GM12878 (cell line): ENCODE results near the gene TDRD7. TPM values are rescaled to one million over a fixed set of nuclear protein-coding genes. Genes with fewer than 3 reads are reported as not detected.

Experiments
- ATAC-seq: fragments of 200-7000 bp; cut with Tn5 transposase; 3 replicates; pipeline ENCODE4 v1.9.1; 2020; ENCODE audit warnings: mild to moderate bottlenecking, moderate library complexity
- BruUV-seq: library from RNA; stranded (reverse); fragments of 400-500 nt; replicated peaks from 2 replicates; lab custom pipeline; 2021; lab: Mats Ljungman, UMichigan
- CTCF ChIA-PET: fragments of 300-600 bp; sonication (Branson Sonifier 250); formaldehyde crosslinking; extraction: SDS; loops from one replicate; lab custom pipeline; 2021; ENCODE audit warnings: inconsistent platforms; lab: Yijun Ruan, JAX
- POLR2A ChIA-PET: fragments of 350-600 bp; formaldehyde crosslinking; extraction: SDS; loops from one replicate; lab custom pipeline; 2021; ENCODE audit warnings: inconsistent platforms; lab: Charles Lee
- RAD21 ChIA-PET: fragments of 300-600 bp; sonication (Branson Sonifier 250); formaldehyde crosslinking; loops from one replicate; lab custom pipeline; 2023; ENCODE audit warnings: antibody characterized with exemption; ENCODE audit not compliant: unreplicated experiment; lab: Charles Lee
- SMC1A ChIA-PET: fragments of 300-600 bp; sonication (Branson Sonifier 250); formaldehyde crosslinking; loops from one replicate; lab custom pipeline; 2023; ENCODE audit not compliant: unreplicated experiment, uncharacterized antibody; lab: Charles Lee
- DNase-seq: peaks from one replicate; pipeline ENCODE4 v3.0.0-alpha.2; 2011; ENCODE audit warnings: low read depth, low spot score
- FAIRE-seq: peaks from 3 replicates; lab custom pipeline; 2011; peaks lifted over from hg19 to GRCh38; lab: Jason Lieb, UNC
- H2AFZ ChIP-seq: 2 replicates; pipeline ENCODE4 v1.6.0; 2011; ENCODE audit warnings: low read depth, low read length, control low read depth; ENCODE audit not compliant: control insufficient read depth
- H3K27ac ChIP-seq: 2 replicates; pipeline ENCODE4 v1.5.1; 2011; ENCODE audit warnings: control low read depth; ENCODE audit not compliant: control insufficient read depth, insufficient read depth
- H3K27me3 ChIP-seq, 2 experiments: replicated peaks in 1 of 2; 2 replicates each; pipeline versions ENCODE4 v1.6.0 to v1.6.1; 2011; ENCODE audit warnings: low read length in 1 of 2; ENCODE audit not compliant: control insufficient read depth in 2 of 2, insufficient read depth in 2 of 2
- H3K36me3 ChIP-seq, 2 experiments: 2 replicates each; pipeline ENCODE4 v1.5.1; 2011; ENCODE audit warnings: low read length in 1 of 2; ENCODE audit not compliant: control insufficient read depth in 2 of 2, insufficient read depth in 2 of 2
- H3K4me1 ChIP-seq: 2 replicates; pipeline ENCODE4 v1.6.1; 2011; ENCODE audit warnings: mild to moderate bottlenecking, low read length, moderate library complexity, mixed read lengths; ENCODE audit not compliant: control insufficient read depth, insufficient read depth
- H3K4me2 ChIP-seq: 2 replicates; pipeline ENCODE4 v1.6.0; 2011; ENCODE audit warnings: control low read depth; ENCODE audit not compliant: control insufficient read depth, insufficient read depth
- H3K4me3 ChIP-seq: fragments of 200-600 bp; sonication (generic); 2 replicates; pipeline ENCODE4 v1.5.1; 2016
- H3K79me2 ChIP-seq: 2 replicates; pipeline ENCODE4 v1.6.0; 2011; ENCODE audit warnings: low read length; ENCODE audit not compliant: control insufficient read depth, insufficient read depth
- H3K9ac ChIP-seq: 2 replicates; pipeline ENCODE4 v1.8.0; 2011; ENCODE audit warnings: low read length, control low read depth, mixed read lengths; ENCODE audit not compliant: control insufficient read depth, insufficient read depth
- H3K9me3 ChIP-seq: replicated peaks from 3 replicates; pipeline ENCODE4 v1.5.1; 2011; ENCODE audit warnings: mild to moderate bottlenecking, low read length; ENCODE audit not compliant: control insufficient read depth, insufficient read depth
- H4K20me1 ChIP-seq: 2 replicates; pipeline ENCODE4 v1.6.0; 2011; ENCODE audit not compliant: control insufficient read depth, insufficient read depth
- BCL11A ChIP-seq: IDR thresholded peaks from 2 replicates; pipeline ENCODE4 v1.6.1; 2011; ENCODE audit warnings: low read depth, low read length
- CREB1 ChIP-seq: IDR thresholded peaks from 2 replicates; pipeline ENCODE4 v1.6.1; 2012; ENCODE audit warnings: low read depth, mild to moderate bottlenecking, inconsistent platforms
- LARP7 ChIP-seq: fragments of 450-650 bp; IDR thresholded peaks from 2 replicates; pipeline ENCODE4 v1.6.1; 2017; ENCODE audit warnings: mild to moderate bottlenecking
- PML ChIP-seq: IDR thresholded peaks from 2 replicates; pipeline ENCODE4 v1.6.1; 2012; ENCODE audit warnings: low read length, inconsistent platforms
- WGBS: methylation state at CpG from one replicate; pipeline ENCODE4 v1.1.6; 2016; ENCODE audit warnings: low lambda C conversion rate; ENCODE audit not compliant: insufficient replicate concordance, insufficient coverage; ENCODE audit errors: missing lambda C conversion rate; 5-methylcytosine and 5-hydroxymethylcytosine counted together
- in situ Hi-C: fragments of 300-500 bp; cut with MboI; formaldehyde crosslinking; loops from 9 replicates; pipeline ENCODE4 v1.14.3; 2018; ENCODE audit warnings: mixed read lengths
- intact Hi-C: fragments of 100-400 bp; cut with micrococcal nuclease; formaldehyde crosslinking; loops from one replicate; pipeline ENCODE4 v1.14.2; 2022; ENCODE audit not compliant: unreplicated experiment
- polyA plus RNA-seq, 11 experiments: library from polyadenylated mRNA; depleted of rRNA in 4 of 11; unstranded in 6 of 11; stranded (reverse) in 5 of 11; fragments of >200 nt; fragmentation: Nextera tagmentation in 4 of 11; fragmentation: Illumina TruSeq in 1 of 11; extraction: Ambion mirVana in 4 of 11; extraction: Trizol in 1 of 11; gene quantifications; 1 replicate in 1 of 11; 2 replicates in 10 of 11; pipeline versions ENCODE4 v1.2.1 to v1.2.3, GENCODE V29; 2011 to 2016; ENCODE audit warnings: inconsistent platforms in 2 of 11, missing spikeins in 2 of 11, low read depth in 1 of 11
- total RNA-seq, 4 experiments: library from RNA; depleted of rRNA in 3 of 4; stranded (reverse); fragments of >200 nt in 3 of 4; fragmentation: Illumina TruSeq in 1 of 4; extraction: Trizol in 1 of 4; gene quantifications; 2 replicates each; pipeline versions ENCODE4 v1.2.1 to v1.2.3, GENCODE V29; 2013 to 2021
- TF ChIP-seq, protein P1 (sequence below): IDR thresholded peaks from 2 replicates; pipeline ENCODE4 v1.6.1; 2011; ENCODE audit warnings: borderline replicate concordance, low read depth, mild to moderate bottlenecking, moderate library complexity, low read length; ENCODE audit not compliant: insufficient read depth, poor library complexity, severe bottlenecking
- TF ChIP-seq, protein P2 (sequence below): fragments of 450-650 bp; IDR thresholded peaks from 2 replicates; pipeline ENCODE4 v1.6.1; 2017; ENCODE audit warnings: mild to moderate bottlenecking, moderate library complexity
- TF ChIP-seq, protein P3 (sequence below): IDR thresholded peaks from 2 replicates; pipeline ENCODE4 v1.6.1; 2012; ENCODE audit warnings: low read depth, low read length, improper control_type of control experiment

Gene TDRD7
- total and polyA plus RNA-seq, 10 of the 15 experiments (the other 5 are each of a cell fraction or from before 2014, with no cell fraction given), result 5.7 to 26.4 (median 16.2) TPM

DNA sequence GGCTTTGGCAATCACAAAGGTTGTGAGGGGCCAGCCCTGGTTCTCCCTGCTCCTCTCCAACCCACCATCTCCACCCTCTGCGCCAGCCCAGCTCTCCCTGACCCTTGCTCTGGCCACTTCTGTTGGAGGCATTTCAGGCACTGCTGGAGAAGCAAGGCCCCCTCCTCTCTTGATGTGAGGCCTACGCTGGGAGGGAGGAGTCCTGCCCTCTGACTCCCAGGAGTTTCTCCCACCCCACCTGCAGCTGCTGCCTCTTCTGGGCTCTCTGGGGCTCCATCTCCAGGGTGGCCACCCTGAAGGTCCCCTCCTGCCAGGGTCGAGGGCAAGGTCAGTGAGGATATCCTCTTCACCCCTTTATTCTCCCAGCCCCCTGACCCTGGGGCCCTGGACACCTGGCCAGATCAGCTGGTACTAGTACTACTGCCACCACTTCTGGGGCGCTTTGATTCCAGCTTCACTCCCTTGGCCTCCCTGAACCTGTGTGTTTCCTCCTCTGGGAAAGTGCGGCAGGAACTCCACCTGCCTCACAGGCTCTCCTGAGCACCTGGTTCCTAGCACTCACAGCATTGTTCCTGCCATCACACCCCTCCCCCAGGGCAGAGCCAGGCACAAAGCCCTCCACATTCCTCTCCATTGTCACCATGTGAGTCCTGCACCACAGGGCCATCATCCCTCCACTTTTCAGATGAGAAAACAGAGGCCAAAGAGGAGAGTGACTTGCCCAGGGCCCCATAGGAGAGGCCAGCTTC, 23.8 kb upstream of the TDRD7 start:
- CTCF ChIA-PET, result interaction anchor here (0.6 to 7.1 kb wide), 18 partner anchors 9 to 531 kb away, joined by 3 to 157 read pairs (median 8); partner anchors contain the start of gene TDRD7
- in situ Hi-C loops (no loop called here), intact Hi-C loops (loop anchor here (1.0 to 2.0 kb wide), 3 partner anchors 11 to 227 kb away; no protein-coding TSS in a partner anchor)
- Histone ChIP-seq H2AFZ (peak overlapping the region; percentile 5; the same call in 1 of the 2 replicates), H3K9me3 (no peaks in the 10 kb centered on the region), H3K4me3 (no peak overlapping the region), H3K36me3 (no peaks in the 10 kb centered on the region), H3K79me2 (no peaks in the 10 kb centered on the region), H4K20me1 (no peaks in the 10 kb centered on the region), H3K4me1 (peaks cover 43% of the 10 kb centered on the region), H3K9ac (peak overlapping the region; percentile 19; the same call in 1 of the 2 replicates), H3K27ac (peak overlapping the region; percentile 50), H3K27me3 (no peaks in the 10 kb centered on the region), H3K4me2 (peak overlapping the region; percentile 75)
- DNase-seq (no peak), FAIRE-seq (no peak), ATAC-seq (no peak; the same call in 2 of the 3 replicates)
- no TSS peak for BruUV-seq
- 55% methylated on average over 5 of the region's 5 CpGs for WGBS
- TF ChIP-seq LARP7, result no peak
- TF ChIP-seq BCL11A, result no peak
- no peak for TF ChIP-seq CREB1
- TF ChIP-seq, protein P1, sequence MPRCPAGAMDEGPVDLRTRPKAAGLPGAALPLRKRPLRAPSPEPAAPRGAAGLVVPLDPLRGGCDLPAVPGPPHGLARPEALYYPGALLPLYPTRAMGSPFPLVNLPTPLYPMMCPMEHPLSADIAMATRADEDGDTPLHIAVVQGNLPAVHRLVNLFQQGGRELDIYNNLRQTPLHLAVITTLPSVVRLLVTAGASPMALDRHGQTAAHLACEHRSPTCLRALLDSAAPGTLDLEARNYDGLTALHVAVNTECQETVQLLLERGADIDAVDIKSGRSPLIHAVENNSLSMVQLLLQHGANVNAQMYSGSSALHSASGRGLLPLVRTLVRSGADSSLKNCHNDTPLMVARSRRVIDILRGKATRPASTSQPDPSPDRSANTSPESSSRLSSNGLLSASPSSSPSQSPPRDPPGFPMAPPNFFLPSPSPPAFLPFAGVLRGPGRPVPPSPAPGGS, result no peak
- TF ChIP-seq PML, result no peak
- TF ChIP-seq, protein P2, sequence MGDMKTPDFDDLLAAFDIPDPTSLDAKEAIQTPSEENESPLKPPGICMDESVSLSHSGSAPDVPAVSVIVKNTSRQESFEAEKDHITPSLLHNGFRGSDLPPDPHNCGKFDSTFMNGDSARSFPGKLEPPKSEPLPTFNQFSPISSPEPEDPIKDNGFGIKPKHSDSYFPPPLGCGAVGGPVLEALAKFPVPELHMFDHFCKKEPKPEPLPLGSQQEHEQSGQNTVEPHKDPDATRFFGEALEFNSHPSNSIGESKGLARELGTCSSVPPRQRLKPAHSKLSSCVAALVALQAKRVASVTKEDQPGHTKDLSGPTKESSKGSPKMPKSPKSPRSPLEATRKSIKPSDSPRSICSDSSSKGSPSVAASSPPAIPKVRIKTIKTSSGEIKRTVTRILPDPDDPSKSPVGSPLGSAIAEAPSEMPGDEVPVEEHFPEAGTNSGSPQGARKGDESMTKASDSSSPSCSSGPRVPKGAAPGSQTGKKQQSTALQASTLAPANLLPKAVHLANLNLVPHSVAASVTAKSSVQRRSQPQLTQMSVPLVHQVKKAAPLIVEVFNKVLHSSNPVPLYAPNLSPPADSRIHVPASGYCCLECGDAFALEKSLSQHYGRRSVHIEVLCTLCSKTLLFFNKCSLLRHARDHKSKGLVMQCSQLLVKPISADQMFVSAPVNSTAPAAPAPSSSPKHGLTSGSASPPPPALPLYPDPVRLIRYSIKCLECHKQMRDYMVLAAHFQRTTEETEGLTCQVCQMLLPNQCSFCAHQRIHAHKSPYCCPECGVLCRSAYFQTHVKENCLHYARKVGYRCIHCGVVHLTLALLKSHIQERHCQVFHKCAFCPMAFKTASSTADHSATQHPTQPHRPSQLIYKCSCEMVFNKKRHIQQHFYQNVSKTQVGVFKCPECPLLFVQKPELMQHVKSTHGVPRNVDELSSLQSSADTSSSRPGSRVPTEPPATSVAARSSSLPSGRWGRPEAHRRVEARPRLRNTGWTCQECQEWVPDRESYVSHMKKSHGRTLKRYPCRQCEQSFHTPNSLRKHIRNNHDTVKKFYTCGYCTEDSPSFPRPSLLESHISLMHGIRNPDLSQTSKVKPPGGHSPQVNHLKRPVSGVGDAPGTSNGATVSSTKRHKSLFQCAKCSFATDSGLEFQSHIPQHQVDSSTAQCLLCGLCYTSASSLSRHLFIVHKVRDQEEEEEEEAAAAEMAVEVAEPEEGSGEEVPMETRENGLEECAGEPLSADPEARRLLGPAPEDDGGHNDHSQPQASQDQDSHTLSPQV, result no peak
- TF ChIP-seq, protein P3, sequence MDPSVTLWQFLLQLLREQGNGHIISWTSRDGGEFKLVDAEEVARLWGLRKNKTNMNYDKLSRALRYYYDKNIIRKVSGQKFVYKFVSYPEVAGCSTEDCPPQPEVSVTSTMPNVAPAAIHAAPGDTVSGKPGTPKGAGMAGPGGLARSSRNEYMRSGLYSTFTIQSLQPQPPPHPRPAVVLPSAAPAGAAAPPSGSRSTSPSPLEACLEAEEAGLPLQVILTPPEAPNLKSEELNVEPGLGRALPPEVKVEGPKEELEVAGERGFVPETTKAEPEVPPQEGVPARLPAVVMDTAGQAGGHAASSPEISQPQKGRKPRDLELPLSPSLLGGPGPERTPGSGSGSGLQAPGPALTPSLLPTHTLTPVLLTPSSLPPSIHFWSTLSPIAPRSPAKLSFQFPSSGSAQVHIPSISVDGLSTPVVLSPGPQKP, result no peak
- POLR2A ChIA-PET, result interaction anchor here (0.9 to 1.4 kb wide), 5 partner anchors 10 to 25 kb away, joined by 3 to 6 read pairs (median 5); no protein-coding TSS in a partner anchor
- SMC1A ChIA-PET, result interaction anchor here (0.7 to 5.9 kb wide), 13 partner anchors 10 to 227 kb away, joined by 4 to 66 read pairs (median 9); no protein-coding TSS in a partner anchor
- RAD21 ChIA-PET, result interaction anchor here (0.6 to 4.9 kb wide), 14 partner anchors 10 to 532 kb away, joined by 3 to 26 read pairs (median 16); partner anchors contain the start of genes NCBP1, TMOD1 and TSTD2
